Right lobe of liver (tissue), 6 donors: Measurements from ENCODE around the gene ARMC3. TPM values are rescaled to one million over a fixed set of nuclear protein-coding genes. Genes with fewer than 3 reads are reported as not detected.
"Not testable (repeated sequence)": the region's sequence is repeated elsewhere in the genome, so short reads cannot be mapped to it uniquely, and the experiment has no call there.

ENCODE experiments used
- ATAC-seq, 4 donors: fragments of 200-7000 bp; cut with Tn5 transposase; one replicate each; pipeline ENCODE4 v1.9.1; 2020; ENCODE audit warnings: mild to moderate bottlenecking in 4 of 4, moderate library complexity in 4 of 4
- DNase-seq, 3 donors: peaks; one replicate each; pipeline ENCODE4 v3.0.0-alpha.2; 2020
- H3K27ac ChIP-seq, 3 donors: fragments of 200-600 bp; one replicate each; pipeline ENCODE4 v1.8.0; 2022
- H3K27me3 ChIP-seq, 2 donors: fragments of 200-600 bp; one replicate each; pipeline ENCODE4 v1.8.0; 2022
- H3K36me3 ChIP-seq, 4 donors: fragments of 200-600 bp; sonication (generic) in 1 of 4; one replicate each; pipeline versions ENCODE4 v1.5.1 to v1.8.0; 2017 to 2022; ENCODE audit warnings: control low read depth in 1 of 4
- H3K4me1 ChIP-seq, 4 donors: fragments of 200-600 bp; sonication (generic) in 1 of 4; one replicate each; pipeline versions ENCODE4 v1.5.1 to v1.8.0; 2017 to 2022; ENCODE audit warnings: control low read depth in 1 of 4
- H3K4me3 ChIP-seq, 3 donors: fragments of 200-600 bp; one replicate each; pipeline ENCODE4 v1.8.0; 2022
- H3K9me3 ChIP-seq, 4 donors: fragments of 200-600 bp; sonication (generic) in 1 of 4; one replicate each; pipeline versions ENCODE4 v1.5.1 to v1.8.0; 2017 to 2022; ENCODE audit warnings: control low read depth in 1 of 4
- CTCF ChIP-seq, 4 donors: fragments of 200-600 bp in 3 of 4; fragments of 450-650 bp in 1 of 4; IDR thresholded peaks; one replicate each; pipeline versions ENCODE4 v1.5.1 to v1.8.0; 2016 to 2022; ENCODE audit warnings: antibody characterized with exemption in 4 of 4, mild to moderate bottlenecking in 2 of 4
- POLR2A ChIP-seq: fragments of 450-650 bp; IDR thresholded peaks from one replicate; pipeline ENCODE4 v1.6.1; 2017; ENCODE audit warnings: antibody characterized with exemption, mild to moderate bottlenecking
- WGBS: methylation state at CpG from one replicate; pipeline ENCODE4 v1.1.6; 2018; ENCODE audit warnings: low coverage, low lambda C conversion rate; ENCODE audit not compliant: insufficient coverage; ENCODE audit errors: missing lambda C conversion rate; 5-methylcytosine and 5-hydroxymethylcytosine counted together
- intact Hi-C, 2 donors: fragments of 100-400 bp; cut with DNase I; formaldehyde crosslinking; loops; one replicate each; pipeline versions ENCODE4 v1.11.2 to v1.14.1; 2022
- total RNA-seq, 6 experiments: library from RNA; depleted of rRNA in 2 of 6; stranded (reverse); fragments of >200 nt in 2 of 6; fragmentation: NEBNext Ultra II Directional in 3 of 6; extraction: Animal tissue kit (Norgen Biotek cat#: 25700) in 3 of 6; gene quantifications; one replicate each; pipeline versions ENCODE4 v1.1.0 to v1.2.4, GENCODE V29; 2016 to 2023
- donor health status: DM: no; HTN: yes; CAD: no.
- donor health status: DM: no; HTN: no; CAD: no.
- donor health status: DM: no; HTN: no; CAD: no.
- donor health status: DM: no; HTN: yes; CAD: no.
- donor health status: DM: no; HTN: yes; CAD: no.

ARMC3 gene
- total RNA-seq, 6 experiments from 2014 or later, result not detected

DNA sequence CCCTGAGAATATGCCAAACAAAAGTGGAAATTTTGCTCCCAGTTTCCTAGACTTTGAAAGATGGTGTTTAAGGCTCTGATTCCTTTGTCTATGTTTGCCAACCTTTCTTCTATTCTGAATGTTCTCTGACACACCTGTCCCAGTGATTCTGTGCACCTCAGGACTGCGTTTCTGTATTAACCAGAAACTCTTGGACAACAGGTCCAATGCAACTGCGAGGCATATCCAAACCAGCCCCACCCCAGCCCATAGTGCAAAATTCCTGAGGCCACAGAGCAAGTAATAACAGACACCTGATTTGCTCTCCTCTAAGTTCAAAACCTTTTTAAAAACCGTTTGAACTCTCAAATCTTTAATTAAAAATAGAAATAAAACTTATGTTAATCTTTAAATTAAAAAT, 130.5 kb downstream of the ARMC3 start:
- Histone ChIP-seq H3K27me3 (no peaks in the 10 kb centered on the region), H3K9me3 (no peaks in the 10 kb centered on the region), H3K36me3 (no peaks in the 10 kb centered on the region), H3K4me3 (no peak overlapping the region), H3K27ac (no peak overlapping the region), H3K4me1 (no peaks in the 10 kb centered on the region)
- WGBS, result 47% methylated on average over 3 of the region's 3 CpGs
- intact Hi-C loops, result no loop called here
- ATAC-seq (no peak), DNase-seq (no peak)
- TF ChIP-seq CTCF (IDR thresholded peaks at IDR 0.05) (no peak), POLR2A (no peak)

DNA sequence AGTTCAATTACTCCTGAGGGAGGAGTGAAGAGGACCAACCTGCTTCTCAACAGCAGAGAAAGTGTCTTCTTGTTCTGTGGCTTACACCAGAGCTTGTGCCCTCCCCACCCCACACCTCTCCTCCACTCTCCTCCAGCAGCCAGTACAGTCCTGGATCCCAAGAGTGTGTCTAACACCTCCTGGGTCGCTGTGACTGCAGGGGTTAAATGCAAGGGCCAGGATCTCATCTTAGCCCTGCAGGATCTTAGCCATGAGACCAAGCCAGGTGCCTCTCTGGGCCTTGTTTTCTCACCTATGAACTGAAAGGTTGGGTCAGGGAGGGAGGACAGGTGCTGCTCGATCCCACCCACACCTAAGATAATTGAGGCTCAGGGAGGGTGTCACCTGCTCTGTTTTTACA, 133.1 kb downstream of the ARMC3 start:
- no peaks in the 10 kb centered on the region for H3K27me3 ChIP-seq
- peaks cover 0 to 8% (median 2%) of the 10 kb centered on the region in 4 donors for H3K4me1 ChIP-seq
- no peaks in the 10 kb centered on the region for H3K36me3 ChIP-seq
- WGBS, result 14% methylated on average over 1 of the region's 2 CpGs
- no peaks in the 10 kb centered on the region for H3K9me3 ChIP-seq
- H3K4me3 ChIP-seq, result no peak overlapping the region
- TF ChIP-seq POLR2A (no peak), CTCF (IDR thresholded peaks at IDR 0.05) (no peak)
- intact Hi-C loops, result no loop called here
- ATAC-seq, result no peak
- DNase-seq, result no peak
- no peak overlapping the region for H3K27ac ChIP-seq

DNA sequence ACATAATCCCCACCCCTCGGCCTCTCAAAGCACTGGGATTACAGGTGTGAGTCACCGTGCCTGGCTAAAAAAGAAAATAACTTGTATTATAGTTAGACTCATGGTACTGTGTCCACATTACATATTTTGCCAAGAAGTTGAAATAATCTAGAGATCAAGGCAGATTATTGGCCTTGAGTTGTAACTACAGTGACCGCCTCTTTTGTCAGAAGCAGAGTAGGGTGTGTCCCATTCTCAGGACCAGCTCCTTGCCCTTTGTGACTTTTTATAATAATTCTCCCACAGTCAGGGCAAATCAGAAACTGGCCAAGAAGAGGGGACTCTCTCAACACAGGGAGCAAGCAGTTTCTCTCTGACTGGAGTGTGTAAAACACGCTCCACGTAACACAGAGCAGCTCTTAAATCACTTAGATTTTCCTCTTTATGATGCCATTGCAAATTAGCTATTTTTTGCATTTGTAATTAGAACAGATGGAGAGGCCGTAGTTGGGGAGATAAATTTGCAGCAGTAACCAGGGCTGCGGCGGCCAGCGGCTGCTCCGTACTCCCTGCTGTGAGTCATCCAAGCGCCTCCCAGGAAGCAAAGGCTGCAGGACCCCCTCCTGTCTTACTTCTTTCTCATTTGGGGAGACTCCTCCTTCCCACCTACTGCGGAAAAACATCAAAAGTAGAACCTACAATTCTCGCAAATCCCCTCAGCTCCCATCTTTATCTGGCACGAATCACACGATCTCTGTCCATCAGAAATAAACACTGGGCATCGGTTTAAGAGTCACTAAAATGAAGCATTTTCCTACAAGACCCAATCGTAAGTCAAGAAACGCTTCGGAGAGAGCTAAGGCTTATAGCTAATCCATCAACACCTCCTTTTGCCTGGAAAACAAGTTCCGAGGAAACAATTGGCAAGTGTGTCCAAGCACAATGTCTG, 135.5 kb downstream of the ARMC3 start:
- no peak for ATAC-seq
- intact Hi-C loops, result no loop called here
- WGBS, result 63% methylated on average over 20 of the region's 20 CpGs

GRCh38 chr10:23063973-23064812, 136.3 kb downstream of the ARMC3 start:
- 86% methylated on average over 16 of the region's 20 CpGs for WGBS
- intact Hi-C loops, result no loop called here
- H3K27me3 ChIP-seq, result no peaks in the 10 kb centered on the region
- no peaks in the 10 kb centered on the region for H3K9me3 ChIP-seq
- no peak overlapping the region for H3K27ac ChIP-seq
- H3K4me3 ChIP-seq, result no peak overlapping the region
- H3K4me1 ChIP-seq, result peaks cover 0 to 9% (median 2%) of the 10 kb centered on the region in 4 donors
- DNase-seq (no peak), ATAC-seq (no peak)
- H3K36me3 ChIP-seq, result no peaks in the 10 kb centered on the region
- TF ChIP-seq CTCF (IDR thresholded peaks at IDR 0.05) (no peak), POLR2A (no peak)

More for the DNA sequence above, 135.5 kb downstream of the ARMC3 start:
- DNase-seq, result no peak
- TF ChIP-seq CTCF (IDR thresholded peaks at IDR 0.05) (no peak), POLR2A (no peak)
- H3K36me3 ChIP-seq, result no peaks in the 10 kb centered on the region
- no peak overlapping the region for H3K4me3 ChIP-seq
- H3K9me3 ChIP-seq, result no peaks in the 10 kb centered on the region
- H3K4me1 ChIP-seq, result peaks cover 0 to 9% (median 2%) of the 10 kb centered on the region in 4 donors
- no peak overlapping the region for H3K27ac ChIP-seq
- no peaks in the 10 kb centered on the region for H3K27me3 ChIP-seq

DNA sequence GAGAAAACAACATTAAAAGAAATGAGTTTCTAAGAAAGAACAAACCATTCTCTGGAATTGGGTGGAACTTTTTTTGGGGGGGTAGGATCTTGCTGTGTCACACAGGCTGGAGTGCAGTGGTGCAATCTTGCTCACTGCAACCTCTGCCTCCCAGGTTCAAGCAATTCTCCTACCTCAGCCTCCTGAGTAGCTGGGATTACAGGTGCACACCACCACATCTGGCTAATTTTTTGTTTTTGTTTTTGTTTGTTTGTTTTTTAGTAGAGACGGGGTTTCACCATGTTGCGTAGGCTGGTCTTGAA, 136.9 kb downstream of the ARMC3 start:
- H3K27me3 ChIP-seq, DNase-seq, H3K9me3 ChIP-seq, ATAC-seq, H3K27ac ChIP-seq, intact Hi-C loops, H3K36me3 ChIP-seq, H3K4me3 ChIP-seq, H3K4me1 ChIP-seq: not testable (repeated sequence)
- WGBS, result 78% methylated on average over 2 of the region's 2 CpGs
